ENCODE measurements around the gene ANKRD23. TPM values are rescaled to one million over a fixed set of nuclear protein-coding genes. Genes with fewer than 3 reads are reported as not detected.

Gene ANKRD23
- total and polyA plus RNA-seq, 2 of the 13 experiments (the other 11 are each of a cell fraction or from before 2014, with no cell fraction given) = 1.5 to 1.6 TPM

DNA sequence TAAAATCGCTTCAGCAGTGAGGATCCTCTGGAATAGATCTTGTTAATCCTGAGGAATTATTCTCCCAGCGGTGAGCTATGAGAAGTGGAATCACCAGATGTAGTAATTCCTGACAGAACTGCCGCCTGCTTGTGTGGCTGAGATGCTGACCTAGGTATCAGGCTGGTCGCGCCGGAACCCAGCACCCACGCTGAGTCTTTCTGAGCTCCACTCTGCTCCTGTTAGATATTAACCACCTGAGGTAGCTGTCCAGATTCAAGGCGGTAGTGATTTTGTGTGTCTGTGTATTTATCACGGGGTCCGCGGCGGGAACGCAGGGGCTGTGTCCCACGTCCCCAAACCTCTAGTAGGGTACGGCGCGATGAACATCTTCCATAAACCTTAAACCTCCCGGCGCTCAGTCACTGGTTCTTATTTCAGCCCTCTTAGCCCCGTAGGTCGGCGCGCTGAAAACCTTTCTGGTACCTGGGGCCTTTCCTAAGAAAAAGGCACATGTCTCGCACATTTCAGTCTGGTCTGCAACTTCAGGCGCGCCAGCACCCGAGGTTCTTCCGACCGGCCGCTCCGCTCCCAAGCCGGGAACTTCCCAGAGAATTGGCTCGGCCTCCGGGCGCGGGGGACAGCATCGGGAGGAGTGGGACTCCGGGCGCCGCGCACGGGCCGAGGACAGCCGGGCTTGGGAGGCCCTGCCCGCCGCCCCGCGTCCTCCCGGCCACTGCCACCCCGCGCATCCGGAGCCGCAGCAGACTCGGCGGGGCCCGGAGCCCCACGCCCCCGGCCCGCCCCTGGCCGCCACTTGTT lies 28.3 kb downstream of the ANKRD23 start (continued):
- TF ChIP-seq PHF21A (CRISPR knock-in tag; IDR thresholded peaks at IDR 0.05) = no peak; the same call in 1 of the 2 replicates
- TF ChIP-seq, protein P1, sequence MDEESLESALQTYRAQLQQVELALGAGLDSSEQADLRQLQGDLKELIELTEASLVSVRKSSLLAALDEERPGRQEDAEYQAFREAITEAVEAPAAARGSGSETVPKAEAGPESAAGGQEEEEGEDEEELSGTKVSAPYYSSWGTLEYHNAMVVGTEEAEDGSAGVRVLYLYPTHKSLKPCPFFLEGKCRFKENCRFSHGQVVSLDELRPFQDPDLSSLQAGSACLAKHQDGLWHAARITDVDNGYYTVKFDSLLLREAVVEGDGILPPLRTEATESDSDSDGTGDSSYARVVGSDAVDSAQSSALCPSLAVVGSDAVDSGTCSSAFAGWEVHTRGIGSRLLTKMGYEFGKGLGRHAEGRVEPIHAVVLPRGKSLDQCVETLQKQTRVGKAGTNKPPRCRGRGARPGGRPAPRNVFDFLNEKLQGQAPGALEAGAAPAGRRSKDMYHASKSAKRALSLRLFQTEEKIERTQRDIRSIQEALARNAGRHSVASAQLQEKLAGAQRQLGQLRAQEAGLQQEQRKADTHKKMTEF (CRISPR knock-in tag; IDR thresholded peaks at IDR 0.05) = 0 out of 2 replicates have a peak, but pooled peaks have one; percentile 47
- no peak for TF ChIP-seq ATF7 (IDR thresholded peaks at IDR 0.05)
- TF ChIP-seq ATF7 (CRISPR knock-in tag; IDR thresholded peaks at IDR 0.05) = no peak
- no peak for TF ChIP-seq ZNF562 (CRISPR knock-in tag; IDR thresholded peaks at IDR 0.05; ENCODE audit: borderline replicate concordance)
- peak; percentile 88 for TF ChIP-seq ASH2L (IDR thresholded peaks at IDR 0.05; ENCODE audit: insufficient read length, low read depth, low read length)
- TF ChIP-seq, protein P2, sequence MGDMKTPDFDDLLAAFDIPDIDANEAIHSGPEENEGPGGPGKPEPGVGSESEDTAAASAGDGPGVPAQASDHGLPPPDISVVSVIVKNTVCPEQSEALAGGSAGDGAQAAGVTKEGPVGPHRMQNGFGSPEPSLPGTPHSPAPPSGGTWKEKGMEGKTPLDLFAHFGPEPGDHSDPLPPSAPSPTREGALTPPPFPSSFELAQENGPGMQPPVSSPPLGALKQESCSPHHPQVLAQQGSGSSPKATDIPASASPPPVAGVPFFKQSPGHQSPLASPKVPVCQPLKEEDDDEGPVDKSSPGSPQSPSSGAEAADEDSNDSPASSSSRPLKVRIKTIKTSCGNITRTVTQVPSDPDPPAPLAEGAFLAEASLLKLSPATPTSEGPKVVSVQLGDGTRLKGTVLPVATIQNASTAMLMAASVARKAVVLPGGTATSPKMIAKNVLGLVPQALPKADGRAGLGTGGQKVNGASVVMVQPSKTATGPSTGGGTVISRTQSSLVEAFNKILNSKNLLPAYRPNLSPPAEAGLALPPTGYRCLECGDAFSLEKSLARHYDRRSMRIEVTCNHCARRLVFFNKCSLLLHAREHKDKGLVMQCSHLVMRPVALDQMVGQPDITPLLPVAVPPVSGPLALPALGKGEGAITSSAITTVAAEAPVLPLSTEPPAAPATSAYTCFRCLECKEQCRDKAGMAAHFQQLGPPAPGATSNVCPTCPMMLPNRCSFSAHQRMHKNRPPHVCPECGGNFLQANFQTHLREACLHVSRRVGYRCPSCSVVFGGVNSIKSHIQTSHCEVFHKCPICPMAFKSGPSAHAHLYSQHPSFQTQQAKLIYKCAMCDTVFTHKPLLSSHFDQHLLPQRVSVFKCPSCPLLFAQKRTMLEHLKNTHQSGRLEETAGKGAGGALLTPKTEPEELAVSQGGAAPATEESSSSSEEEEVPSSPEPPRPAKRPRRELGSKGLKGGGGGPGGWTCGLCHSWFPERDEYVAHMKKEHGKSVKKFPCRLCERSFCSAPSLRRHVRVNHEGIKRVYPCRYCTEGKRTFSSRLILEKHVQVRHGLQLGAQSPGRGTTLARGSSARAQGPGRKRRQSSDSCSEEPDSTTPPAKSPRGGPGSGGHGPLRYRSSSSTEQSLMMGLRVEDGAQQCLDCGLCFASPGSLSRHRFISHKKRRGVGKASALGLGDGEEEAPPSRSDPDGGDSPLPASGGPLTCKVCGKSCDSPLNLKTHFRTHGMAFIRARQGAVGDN (CRISPR knock-in tag; IDR thresholded peaks at IDR 0.05) = peak; percentile 91
- TF ChIP-seq, protein P3, sequence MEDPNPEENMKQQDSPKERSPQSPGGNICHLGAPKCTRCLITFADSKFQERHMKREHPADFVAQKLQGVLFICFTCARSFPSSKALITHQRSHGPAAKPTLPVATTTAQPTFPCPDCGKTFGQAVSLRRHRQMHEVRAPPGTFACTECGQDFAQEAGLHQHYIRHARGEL (CRISPR knock-in tag; IDR thresholded peaks at IDR 0.05) = no peak
- TF ChIP-seq NFRKB (IDR thresholded peaks at IDR 0.05) = no peak
- peak; percentile 22; the same call in 1 of the 2 replicates for TF ChIP-seq ZNF556 (CRISPR knock-in tag; IDR thresholded peaks at IDR 0.05; ENCODE audit: borderline replicate concordance)
- TF ChIP-seq, protein P4, sequence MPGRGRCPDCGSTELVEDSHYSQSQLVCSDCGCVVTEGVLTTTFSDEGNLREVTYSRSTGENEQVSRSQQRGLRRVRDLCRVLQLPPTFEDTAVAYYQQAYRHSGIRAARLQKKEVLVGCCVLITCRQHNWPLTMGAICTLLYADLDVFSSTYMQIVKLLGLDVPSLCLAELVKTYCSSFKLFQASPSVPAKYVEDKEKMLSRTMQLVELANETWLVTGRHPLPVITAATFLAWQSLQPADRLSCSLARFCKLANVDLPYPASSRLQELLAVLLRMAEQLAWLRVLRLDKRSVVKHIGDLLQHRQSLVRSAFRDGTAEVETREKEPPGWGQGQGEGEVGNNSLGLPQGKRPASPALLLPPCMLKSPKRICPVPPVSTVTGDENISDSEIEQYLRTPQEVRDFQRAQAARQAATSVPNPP (CRISPR knock-in tag; IDR thresholded peaks at IDR 0.05) = 0 out of 2 replicates have a peak, but pooled peaks have one; percentile 9
- TF ChIP-seq, protein P5, sequence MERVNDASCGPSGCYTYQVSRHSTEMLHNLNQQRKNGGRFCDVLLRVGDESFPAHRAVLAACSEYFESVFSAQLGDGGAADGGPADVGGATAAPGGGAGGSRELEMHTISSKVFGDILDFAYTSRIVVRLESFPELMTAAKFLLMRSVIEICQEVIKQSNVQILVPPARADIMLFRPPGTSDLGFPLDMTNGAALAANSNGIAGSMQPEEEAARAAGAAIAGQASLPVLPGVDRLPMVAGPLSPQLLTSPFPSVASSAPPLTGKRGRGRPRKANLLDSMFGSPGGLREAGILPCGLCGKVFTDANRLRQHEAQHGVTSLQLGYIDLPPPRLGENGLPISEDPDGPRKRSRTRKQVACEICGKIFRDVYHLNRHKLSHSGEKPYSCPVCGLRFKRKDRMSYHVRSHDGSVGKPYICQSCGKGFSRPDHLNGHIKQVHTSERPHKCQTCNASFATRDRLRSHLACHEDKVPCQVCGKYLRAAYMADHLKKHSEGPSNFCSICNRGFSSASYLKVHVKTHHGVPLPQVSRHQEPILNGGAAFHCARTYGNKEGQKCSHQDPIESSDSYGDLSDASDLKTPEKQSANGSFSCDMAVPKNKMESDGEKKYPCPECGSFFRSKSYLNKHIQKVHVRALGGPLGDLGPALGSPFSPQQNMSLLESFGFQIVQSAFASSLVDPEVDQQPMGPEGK (CRISPR knock-in tag; IDR thresholded peaks at IDR 0.05) = no peak
- no peak for TF ChIP-seq ONECUT2 (CRISPR knock-in tag; IDR thresholded peaks at IDR 0.05)
- no peak for TF ChIP-seq MTA3 (CRISPR knock-in tag; IDR thresholded peaks at IDR 0.05)
- no peak for TF ChIP-seq HMGA1 (CRISPR knock-in tag; conservative IDR thresholded peaks at IDR 0.05)

Data from HepG2 (cell line).